GM18505 (cell line): Measurements from ENCODE around the gene SLC26A2.

ENCODE experiments used
- ATAC-seq: cut with Tn5 transposase; IDR thresholded peaks from one replicate; pipeline ENCODE4 v1.9.1; 2021; ENCODE audit not compliant: unreplicated experiment
- POLR2A ChIP-seq: IDR thresholded peaks from 4 replicates; pipeline ENCODE4 v1.6.1; 2011; ENCODE audit warnings: borderline replicate concordance; ENCODE audit not compliant: insufficient read depth, insufficient read length; ENCODE audit errors: extremely low read depth

The SLC26A2 gene

GRCh38 chr5:149995385-149996204, 35.0 kb downstream of the SLC26A2 start:
- ATAC-seq = no peak
- TF ChIP-seq POLR2A = no peak

- ATAC-seq = no peak
- TF ChIP-seq POLR2A = no peak
Measured at GRCh38 chr5:149996205-149996890, 35.8 kb downstream of the SLC26A2 start.

GRCh38 chr5:149998281-149998680, 37.7 kb downstream of the SLC26A2 start:
- no peak for TF ChIP-seq POLR2A
- no peak for ATAC-seq

GRCh38 chr5:149999359-149999758, 38.8 kb downstream of the SLC26A2 start:
- TF ChIP-seq POLR2A = no peak

GRCh38 chr5:149999866-150000255, 39.3 kb downstream of the SLC26A2 start:
- no peak for ATAC-seq
- no peak for TF ChIP-seq POLR2A

More at GRCh38 chr5:149999359-149999758, 38.8 kb downstream of the SLC26A2 start:
- ATAC-seq = no peak

GRCh38 chr5:150000256-150000989, 39.9 kb downstream of the SLC26A2 start, which contains the start of the genes HMGXB3 and TIGD6:
Gene HMGXB3 (plus strand): TSS chr5:150000739. CDS start chr5:150004853, 4,114 bp downstream.
Gene TIGD6 (minus strand): TSS chr5:150000654. CDS start chr5:149996348, 4,306 bp downstream.
- ATAC-seq = peak; percentile 87
- TF ChIP-seq POLR2A = peak; percentile 97

GRCh38 chr5:150000990-150001659, 40.6 kb downstream of the SLC26A2 start:
- peak; percentile 18 for TF ChIP-seq POLR2A
- peak; percentile 22 for ATAC-seq

GRCh38 chr5:150001660-150002486, 41.3 kb downstream of the SLC26A2 start:
- ATAC-seq = peak; percentile 43
- TF ChIP-seq POLR2A = no peak

- TF ChIP-seq POLR2A = no peak
- ATAC-seq = no peak
Measured at GRCh38 chr5:150006318-150006717, 45.8 kb downstream of the SLC26A2 start.

- TF ChIP-seq POLR2A = no peak
- ATAC-seq = no peak
Measured at GRCh38 chr5:150007050-150007449, 46.5 kb downstream of the SLC26A2 start.

- ATAC-seq = no peak
- TF ChIP-seq POLR2A = no peak
Measured at GRCh38 chr5:150009671-150010387, 49.3 kb downstream of the SLC26A2 start.
